Measurements from ENCODE around the gene OCA2.

- TF ChIP-seq POLR2AphosphoS5 (IDR thresholded peaks at IDR 0.05; ENCODE audit: low read depth, low read length) (no peak), CTCF (IDR thresholded peaks at IDR 0.05) (no peak), REST (IDR thresholded peaks at IDR 0.05; ENCODE audit: insufficient read depth in 1 of 2, low read depth in 2 of 2, low read length in 1 of 2) (no peak)
Measured at GRCh38 chr15:27815035-27815434, 284.1 kb downstream of the OCA2 start.

Data from Panc1 (cell line).